ENCODE data around the gene ADISSP. TPM values are rescaled to one million over a fixed set of nuclear protein-coding genes. Genes with fewer than 3 reads are reported as not detected.
A peak's percentile ranks its signal among the peaks of the same experiment; 100 is the strongest.

ADISSP gene
- total RNA-seq, 1 experiment from 2014 or later = 27.3 TPM

GRCh38 chr20:3808544-3808943 lies 41.0 kb upstream of the ADISSP start:
- intact Hi-C loops (cut with micrococcal nuclease; ENCODE audit: unreplicated experiment) = no loop called here
- peak overlapping the region; percentile 77 for H3K27ac Mint-ChIP-seq (ENCODE audit: unreplicated experiment)
- H3K4me1 Mint-ChIP-seq (ENCODE audit: low read depth, unreplicated experiment) = peaks cover 47% of the 10 kb centered on the region
- no peak for TF ChIP-seq CTCF (IDR thresholded peaks at IDR 0.05; ENCODE audit: unreplicated experiment)
- no peaks in the 10 kb centered on the region for H3K27me3 Mint-ChIP-seq (ENCODE audit: unreplicated experiment)
- CTCF ChIA-PET = interaction anchor here (0.6 kb wide), 2 partner anchors 19 to 91 kb away, joined by 5 to 8 read pairs; no protein-coding TSS in a partner anchor
- DNase-seq = no peak
- no peaks in the 10 kb centered on the region for H3K9me3 Mint-ChIP-seq (ENCODE audit: low read depth, unreplicated experiment)
- H3K4me3 Mint-ChIP-seq (ENCODE audit: low read depth, unreplicated experiment) = no peak overlapping the region
- BruUV-seq (replicated peaks) = no TSS peak
- peaks cover 62% of the 10 kb centered on the region for H3K36me3 Mint-ChIP-seq (ENCODE audit: insufficient read depth, unreplicated experiment)

GRCh38 chr20:3804781-3805180 lies 37.2 kb upstream of the ADISSP start:
- TF ChIP-seq CTCF (IDR thresholded peaks at IDR 0.05; ENCODE audit: unreplicated experiment) = no peak
- Mint-ChIP-seq H3K4me3 (ENCODE audit: low read depth, unreplicated experiment) (no peak overlapping the region), H3K27me3 (ENCODE audit: unreplicated experiment) (no peaks in the 10 kb centered on the region), H3K36me3 (ENCODE audit: insufficient read depth, unreplicated experiment) (peaks cover 63% of the 10 kb centered on the region), H3K27ac (ENCODE audit: unreplicated experiment) (peak overlapping the region; percentile 82), H3K4me1 (ENCODE audit: low read depth, unreplicated experiment) (peaks cover 20% of the 10 kb centered on the region), H3K9me3 (ENCODE audit: low read depth, unreplicated experiment) (no peaks in the 10 kb centered on the region)
- intact Hi-C loops (cut with micrococcal nuclease; ENCODE audit: unreplicated experiment) = no loop called here
- BruUV-seq (replicated peaks) = no TSS peak
- CTCF ChIA-PET = no interaction called here
- no peak for DNase-seq

GRCh38 chr20:3804254-3804751 lies 36.8 kb upstream of the ADISSP start:
- no peak overlapping the region for H3K4me3 Mint-ChIP-seq (ENCODE audit: low read depth, unreplicated experiment)
- H3K27ac Mint-ChIP-seq (ENCODE audit: unreplicated experiment) = no peak overlapping the region
- no peaks in the 10 kb centered on the region for H3K9me3 Mint-ChIP-seq (ENCODE audit: low read depth, unreplicated experiment)
- no TSS peak for BruUV-seq (replicated peaks)
- peaks cover 67% of the 10 kb centered on the region for H3K36me3 Mint-ChIP-seq (ENCODE audit: insufficient read depth, unreplicated experiment)
- peaks cover 20% of the 10 kb centered on the region for H3K4me1 Mint-ChIP-seq (ENCODE audit: low read depth, unreplicated experiment)
- no peak for TF ChIP-seq CTCF (IDR thresholded peaks at IDR 0.05; ENCODE audit: unreplicated experiment)
- H3K27me3 Mint-ChIP-seq (ENCODE audit: unreplicated experiment) = no peaks in the 10 kb centered on the region
- DNase-seq = no peak
- intact Hi-C loops (cut with micrococcal nuclease; ENCODE audit: unreplicated experiment) = no loop called here
- CTCF ChIA-PET = no interaction called here

GRCh38 chr20:3803854-3804253 lies 36.3 kb upstream of the ADISSP start:
- no TSS peak for BruUV-seq (replicated peaks)
- Mint-ChIP-seq H3K4me3 (ENCODE audit: low read depth, unreplicated experiment) (no peak overlapping the region), H3K4me1 (ENCODE audit: low read depth, unreplicated experiment) (peaks cover 20% of the 10 kb centered on the region), H3K27ac (ENCODE audit: unreplicated experiment) (no peak overlapping the region), H3K27me3 (ENCODE audit: unreplicated experiment) (no peaks in the 10 kb centered on the region), H3K9me3 (ENCODE audit: low read depth, unreplicated experiment) (no peaks in the 10 kb centered on the region), H3K36me3 (ENCODE audit: insufficient read depth, unreplicated experiment) (peaks cover 68% of the 10 kb centered on the region)
- intact Hi-C loops (cut with micrococcal nuclease; ENCODE audit: unreplicated experiment) = no loop called here
- TF ChIP-seq CTCF (IDR thresholded peaks at IDR 0.05; ENCODE audit: unreplicated experiment) = no peak
- no peak for DNase-seq
- CTCF ChIA-PET = no interaction called here

Measured in Calu3 (cell line).